GM21723 (cell line): ENCODE measurements around the gene SMG1.
"Not testable (repeated sequence)": the region's sequence is repeated elsewhere in the genome, so short reads cannot be mapped to it uniquely, and the experiment has no call there.

Experiments used
- ATAC-seq: cut with Tn5 transposase; IDR thresholded peaks from one replicate; pipeline ENCODE4 v1.9.1; 2021; ENCODE audit warnings: mild to moderate bottlenecking, moderate library complexity; ENCODE audit not compliant: unreplicated experiment

SMG1 gene

DNA sequence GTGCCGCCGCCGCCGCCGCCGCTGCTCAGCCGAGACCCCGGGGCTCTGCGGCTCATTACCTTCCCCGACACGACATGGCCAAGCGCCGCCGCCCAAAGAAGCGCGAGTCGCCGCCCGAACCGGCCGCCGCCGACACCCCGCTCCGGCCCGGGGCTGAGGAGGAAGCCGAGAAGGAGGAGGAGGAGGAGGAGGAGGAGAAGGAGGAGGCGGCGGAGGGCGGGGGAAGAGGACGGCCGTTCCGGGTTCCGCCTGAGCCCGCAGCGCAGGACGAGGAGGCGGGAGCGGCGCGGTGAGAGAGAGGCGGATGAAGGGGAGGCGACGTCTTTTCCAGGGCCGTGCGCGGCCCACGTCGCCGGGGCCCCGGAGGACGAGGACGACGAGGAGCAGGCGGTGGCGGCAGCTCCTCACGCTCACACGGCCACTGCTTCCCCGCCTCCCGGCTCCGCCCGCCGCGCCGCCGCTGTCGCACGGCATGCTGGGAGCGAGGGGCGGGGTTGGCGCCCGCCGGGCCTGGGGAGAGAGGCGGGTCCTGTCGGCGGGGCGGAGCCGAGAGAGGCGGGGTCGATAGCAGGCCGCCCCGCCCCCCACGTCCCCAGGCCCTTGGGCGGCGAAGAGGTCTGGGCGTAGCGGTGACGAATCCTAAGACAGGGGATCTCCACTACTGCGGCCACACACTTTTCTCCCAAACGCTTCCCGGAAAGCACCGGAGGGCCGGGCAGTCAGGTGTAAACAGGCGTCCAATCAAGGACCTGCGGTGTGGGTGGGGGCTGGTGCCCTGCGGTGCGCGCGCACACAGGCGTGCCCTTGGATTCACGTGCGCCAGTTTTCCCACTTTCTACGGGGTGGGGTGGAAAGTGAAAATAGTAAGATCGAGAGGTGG lies at the start of gene SMG1:
TSS of gene SMG1 (minus strand) at position 423 of the 880 bp plus-strand sequence. CDS start at position 56, 367 bp downstream.
- ATAC-seq, result peak; percentile 83

DNA sequence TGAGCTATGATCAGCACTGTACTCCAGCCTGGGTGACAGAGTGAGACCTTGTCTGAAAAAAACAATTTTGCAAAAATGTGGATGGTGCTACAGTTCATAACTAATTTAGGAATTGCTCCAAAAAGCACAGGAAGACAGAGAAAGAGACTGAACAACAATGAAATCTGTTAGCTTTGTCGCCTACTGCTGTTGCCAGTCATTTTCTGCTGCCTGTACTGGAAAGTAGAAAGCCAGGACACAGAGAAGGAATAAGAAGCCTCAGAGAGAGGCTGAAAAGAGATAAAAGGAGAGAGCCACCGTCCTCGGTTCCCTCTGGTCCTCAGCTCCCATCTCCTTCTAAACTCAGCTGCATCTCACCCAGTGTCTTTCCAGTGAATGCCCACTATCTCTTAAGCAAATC lies 48.9 kb upstream of the SMG1 start:
- ATAC-seq, result no peak

DNA sequence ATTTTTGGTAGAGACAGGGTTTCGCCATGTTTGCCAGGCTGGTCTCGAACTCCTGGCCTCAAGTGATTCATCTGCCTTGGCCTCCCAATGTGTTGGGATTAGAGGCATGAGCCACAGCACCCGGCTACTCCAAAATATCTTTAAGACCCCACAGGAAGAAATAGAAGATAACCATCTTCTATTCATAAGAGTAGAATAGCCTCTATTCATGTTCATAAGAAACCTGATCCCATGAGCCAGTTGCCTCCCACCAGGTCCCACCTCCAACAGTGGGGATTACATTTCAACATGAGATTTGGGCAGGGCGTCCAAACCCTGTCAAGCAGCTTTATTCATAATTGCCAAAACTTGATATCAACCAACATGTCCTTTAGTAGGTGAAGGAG lies 43.6 kb upstream of the SMG1 start:
- no peak for ATAC-seq

DNA sequence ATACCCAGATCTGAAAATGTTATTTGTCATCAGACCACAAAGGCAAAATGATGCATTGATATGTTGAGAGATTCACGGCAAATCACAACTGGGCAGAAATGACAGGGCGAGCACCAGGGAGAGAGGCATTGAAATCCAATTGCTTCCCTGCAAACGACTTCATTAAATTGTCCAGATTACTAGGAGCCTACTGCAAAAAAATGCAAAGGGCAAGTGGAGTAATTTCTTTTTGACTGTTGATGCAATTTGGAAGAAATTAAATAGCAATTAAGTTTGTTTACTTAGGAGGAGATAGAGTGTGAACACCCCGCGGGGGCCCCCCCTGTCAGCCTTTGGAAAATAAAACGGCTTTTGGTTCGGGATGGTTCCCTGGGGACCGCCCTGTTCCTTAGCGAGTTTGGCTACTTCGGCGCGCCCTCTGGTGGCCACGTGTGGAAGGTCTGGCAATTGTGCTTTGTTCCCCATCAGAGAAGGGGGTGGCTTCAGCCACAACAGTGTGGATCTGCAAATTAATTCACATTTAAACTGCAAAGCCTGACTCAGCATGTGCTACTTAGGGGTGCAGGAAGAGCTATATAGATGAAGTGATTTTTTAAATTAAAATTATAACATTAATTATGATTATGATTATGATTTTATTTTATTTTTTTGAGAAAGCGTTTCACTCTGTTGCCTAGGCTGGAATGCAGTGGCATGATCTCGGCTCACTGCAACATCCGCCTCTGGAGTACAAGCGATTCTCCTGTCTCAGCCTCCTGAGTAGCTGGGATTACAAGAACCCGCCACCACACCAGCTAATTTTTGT lies 43.0 kb upstream of the SMG1 start:
- no peak for ATAC-seq

DNA sequence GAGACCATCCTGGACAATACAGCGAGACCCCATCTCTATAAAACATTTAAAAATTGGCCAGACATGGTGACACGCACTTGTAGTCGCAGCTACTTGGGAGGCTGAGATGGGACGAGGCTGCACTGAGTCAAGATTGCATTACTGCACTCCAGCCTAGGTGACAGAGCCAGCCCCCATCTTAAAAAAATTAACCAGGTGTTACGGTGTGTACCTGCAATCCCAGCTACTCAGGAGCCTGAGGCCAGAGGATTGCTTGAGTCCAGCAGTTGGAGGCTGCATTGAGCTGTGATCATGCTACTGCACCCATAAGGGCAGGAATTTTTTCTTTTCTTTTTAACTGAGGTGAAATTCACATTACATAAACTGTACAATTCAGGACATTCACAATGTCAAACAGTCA lies 40.6 kb upstream of the SMG1 start:
- no peak for ATAC-seq

DNA sequence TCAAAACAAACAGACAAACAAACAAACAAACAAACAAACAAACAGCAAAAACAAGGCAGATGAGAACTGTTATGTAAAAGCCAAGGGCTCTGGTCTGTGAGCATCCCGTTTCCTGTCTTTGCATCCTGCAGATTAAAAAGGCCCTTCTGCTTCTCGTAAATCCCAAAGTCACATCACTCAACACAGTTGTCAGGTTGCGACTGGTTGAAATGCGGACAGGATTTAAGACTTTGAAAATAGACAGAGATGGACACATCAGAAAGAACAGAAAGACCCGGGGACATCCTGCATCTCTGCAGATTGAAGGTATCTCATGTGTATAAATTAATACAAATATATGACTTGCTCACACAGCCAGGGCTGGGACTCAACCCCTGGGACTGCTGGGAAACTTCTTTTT lies 39.3 kb upstream of the SMG1 start:
- no peak for ATAC-seq

DNA sequence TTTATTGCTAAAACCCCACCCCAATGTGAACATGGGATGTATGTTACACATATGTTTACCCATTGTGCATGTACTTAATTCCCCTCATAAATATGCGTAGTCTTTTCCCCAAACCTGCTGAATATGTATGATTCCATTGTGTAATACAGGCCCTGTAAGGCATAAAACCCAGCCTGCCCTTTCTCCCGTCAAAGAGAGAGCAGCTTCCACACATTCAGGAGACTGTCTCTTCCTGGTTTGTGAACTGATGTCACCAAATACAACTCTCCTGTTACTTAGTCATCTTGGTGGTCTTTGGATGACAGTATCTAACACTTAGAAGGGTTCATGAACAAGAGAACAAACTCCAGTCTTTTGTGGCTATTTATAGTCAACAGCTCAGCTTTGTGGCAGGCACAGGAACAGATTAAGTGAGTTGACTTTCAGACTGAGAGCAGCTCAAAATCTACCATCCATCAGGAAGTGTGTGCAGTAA lies 32.9 kb upstream of the SMG1 start:
- ATAC-seq, result no peak

DNA sequence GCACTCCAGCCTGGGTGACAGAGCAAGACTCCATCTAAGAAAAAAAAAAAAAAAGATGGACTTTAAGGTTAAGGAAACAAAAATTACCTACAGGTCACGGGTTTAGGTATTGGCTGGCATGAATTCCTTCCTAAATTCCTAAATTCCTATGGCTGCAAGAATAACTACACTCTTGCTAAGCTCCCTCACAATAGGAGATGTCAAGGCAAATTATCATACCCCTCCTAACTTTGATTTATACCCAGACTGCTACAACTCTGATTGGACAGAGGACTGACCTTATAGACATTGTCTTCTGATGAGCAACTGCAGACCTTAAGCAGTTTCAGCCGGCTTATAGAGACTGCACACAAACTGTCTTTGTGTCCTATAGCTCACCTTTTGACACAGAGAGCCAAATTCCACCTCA lies 32.4 kb upstream of the SMG1 start:
- ATAC-seq, result no peak

DNA sequence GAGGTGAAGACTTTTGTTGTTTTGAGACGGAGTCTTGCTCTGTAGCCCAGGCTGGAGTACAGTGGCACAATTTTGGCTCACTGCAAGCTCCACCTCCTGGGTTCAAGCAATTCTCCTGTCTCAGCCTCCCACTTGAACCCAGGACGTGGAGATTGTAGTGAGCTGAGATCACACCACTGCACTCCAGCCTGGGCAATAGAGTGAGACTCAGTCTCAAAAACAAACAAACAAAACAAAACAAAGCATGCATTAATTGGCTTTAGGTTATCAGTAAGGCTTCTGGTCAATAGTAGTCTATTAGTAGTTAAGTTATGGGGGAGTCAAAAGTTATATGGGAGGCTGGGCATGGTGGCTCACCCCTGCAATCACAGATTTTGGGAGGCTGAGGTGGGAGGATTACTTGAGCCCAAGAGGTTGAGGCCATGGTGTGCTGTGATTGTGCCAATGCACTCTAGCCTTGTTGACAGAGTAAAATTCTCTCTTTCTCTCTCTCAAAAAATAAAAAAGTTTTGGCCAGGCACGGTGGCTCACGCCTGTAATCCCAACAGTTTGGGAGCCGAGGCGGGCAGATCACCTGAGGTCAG lies 30.5 kb upstream of the SMG1 start:
- not testable (repeated sequence) for ATAC-seq

DNA sequence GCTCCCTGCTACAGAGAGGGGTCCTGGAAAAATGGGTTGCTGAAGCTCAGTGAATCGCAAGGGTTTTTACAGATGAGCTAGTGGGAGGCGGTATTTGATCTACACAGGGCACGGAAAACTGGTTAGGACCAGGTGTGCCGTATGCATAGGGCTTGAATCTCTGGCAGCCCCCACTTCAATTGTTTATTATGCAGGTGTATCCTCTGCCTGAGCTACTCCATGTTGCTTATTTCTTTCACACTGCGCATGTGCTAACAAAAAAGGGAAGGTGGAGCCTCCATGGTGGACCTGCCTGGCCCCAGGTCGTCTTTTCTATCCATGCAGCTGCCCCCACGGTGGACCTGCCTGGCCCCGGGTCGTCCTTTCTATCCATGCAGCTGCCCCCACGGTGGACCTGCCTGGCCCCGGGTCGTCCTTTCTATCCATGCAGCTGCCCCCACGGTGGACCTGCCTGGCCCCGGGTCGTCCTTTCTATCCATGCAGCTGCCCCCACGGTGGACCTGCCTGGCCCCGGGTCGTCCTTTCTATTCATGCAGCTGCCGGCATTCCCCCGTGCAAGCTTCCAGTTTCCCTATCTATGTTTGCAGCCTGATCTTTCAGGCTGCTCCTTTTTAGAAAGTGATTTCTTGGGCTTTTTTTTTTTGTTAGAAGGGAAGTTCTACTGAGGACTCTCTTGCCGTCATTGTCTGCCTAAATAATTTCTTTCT lies 29.8 kb upstream of the SMG1 start:
- ATAC-seq, result not testable (repeated sequence)

DNA sequence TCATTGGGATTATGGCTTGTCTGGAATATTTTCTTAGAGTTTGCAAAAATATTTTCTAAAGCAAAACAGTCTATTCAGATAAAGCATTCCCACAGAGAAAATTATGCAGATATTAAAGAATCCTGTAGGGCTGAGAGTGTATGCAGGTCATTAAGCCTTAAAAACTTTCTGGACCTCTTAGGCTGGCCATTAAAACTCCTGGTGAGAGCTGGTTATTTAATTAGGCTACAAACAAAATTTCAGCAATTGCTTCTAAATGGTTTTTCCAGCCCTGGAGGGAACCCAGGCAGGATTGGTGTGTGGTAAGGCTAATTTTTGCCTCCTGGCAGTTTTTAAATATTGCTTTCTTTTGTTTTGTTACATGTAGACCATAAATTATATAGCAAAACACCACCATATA lies 27.3 kb upstream of the SMG1 start:
- ATAC-seq, result no peak

DNA sequence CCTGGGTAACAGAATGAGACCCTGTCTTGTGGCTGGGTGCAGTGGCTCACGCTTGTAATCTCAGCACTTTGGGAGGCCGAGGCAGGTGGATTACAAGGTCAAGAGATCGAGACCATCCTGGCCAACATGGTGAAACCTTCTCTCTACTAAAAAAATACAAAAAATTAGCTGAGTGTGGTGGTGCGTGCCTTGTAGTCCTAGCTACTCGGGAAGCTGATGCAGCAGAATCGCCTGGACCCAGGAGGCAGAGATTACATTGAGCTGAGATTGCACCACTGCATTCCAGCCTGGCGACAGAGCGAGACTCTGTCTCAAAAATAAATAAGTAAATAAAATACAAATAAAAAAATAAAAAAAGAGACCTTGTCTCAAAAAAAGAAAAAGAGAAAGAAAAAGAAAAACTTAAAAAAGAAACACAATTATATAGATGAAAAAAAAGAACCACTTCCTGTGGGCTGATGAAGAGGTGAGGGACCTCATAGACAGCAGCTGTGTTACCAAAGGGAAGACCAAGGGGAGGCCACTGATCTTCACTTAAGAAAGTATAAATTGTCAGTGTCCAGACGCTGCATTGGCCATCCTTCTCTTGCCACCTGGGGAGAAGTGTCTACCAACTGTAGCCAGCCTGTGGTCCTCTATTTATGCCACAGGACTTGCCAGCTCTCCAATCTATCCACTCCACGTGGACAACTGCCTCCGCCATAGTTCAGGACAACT lies 24.4 kb upstream of the SMG1 start:
- ATAC-seq, result no peak

DNA sequence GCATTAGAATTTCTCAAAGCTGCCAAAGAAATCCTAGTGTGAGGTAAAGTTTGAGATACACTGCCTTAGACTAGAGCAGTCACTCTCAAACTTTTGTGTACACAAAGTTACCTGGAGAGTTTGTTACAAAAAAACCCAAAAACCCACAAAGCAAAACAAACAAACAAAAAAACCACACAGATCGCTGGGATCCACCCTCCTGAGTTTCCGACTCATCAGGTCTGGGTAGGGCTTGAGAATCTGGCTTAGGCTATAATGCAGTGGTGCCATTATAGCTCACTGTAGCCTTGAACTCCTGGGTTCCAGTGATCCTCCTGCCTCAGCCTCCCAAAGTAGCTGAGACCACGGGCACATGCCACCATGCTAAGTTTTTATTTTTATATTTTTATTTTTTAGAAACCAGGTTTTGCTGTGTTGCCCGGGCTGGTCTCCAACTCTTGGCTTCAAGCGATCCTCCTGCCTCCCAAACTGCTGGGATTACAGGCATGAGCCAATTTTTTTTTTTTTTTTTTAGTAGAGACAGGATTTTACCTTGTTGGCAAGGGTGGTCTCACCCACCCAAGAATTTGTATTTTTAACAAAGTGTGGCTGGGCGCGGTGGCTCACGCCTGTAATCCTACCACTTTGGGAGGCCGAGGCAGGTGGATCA lies 22.3 kb upstream of the SMG1 start:
- no peak for ATAC-seq

DNA sequence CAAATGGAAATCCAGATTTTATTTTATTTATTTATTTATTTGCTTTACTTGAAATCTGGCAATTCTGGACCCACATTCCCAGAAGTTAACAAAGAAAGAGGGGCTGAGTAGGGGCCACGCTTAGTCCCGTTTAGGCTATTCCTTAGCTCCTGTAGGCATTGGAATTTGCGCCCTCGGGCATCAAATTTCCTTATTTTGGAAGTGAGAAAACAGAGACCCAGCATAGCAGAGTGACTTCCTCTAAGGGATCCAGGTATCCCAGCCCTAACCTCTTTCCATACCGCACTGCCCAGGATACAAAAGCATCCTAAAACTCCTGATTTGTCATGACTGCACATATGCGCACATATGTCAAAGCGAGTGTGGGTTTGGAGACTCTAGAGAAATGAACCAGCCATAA lies 19.0 kb upstream of the SMG1 start:
- ATAC-seq, result no peak

DNA sequence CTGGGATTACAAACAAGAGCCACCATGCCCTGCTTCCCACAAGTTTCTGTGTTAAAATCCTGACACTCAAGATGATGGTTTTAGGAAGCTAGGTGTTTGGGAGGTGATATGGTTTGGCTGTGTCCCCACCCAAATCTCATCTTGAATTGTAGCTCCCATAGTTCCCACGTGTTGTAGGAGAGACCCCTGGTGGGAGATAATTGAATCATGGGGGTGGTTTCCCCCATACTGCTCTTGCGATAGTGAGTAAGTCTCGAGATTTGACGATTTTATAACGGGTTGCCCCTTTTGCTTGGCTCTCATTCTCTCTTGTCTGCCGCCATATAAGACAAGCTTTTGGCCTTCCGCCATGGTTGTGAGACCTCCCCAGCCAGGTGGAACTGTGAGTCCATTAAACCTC lies 17.2 kb upstream of the SMG1 start:
- ATAC-seq, result no peak

DNA sequence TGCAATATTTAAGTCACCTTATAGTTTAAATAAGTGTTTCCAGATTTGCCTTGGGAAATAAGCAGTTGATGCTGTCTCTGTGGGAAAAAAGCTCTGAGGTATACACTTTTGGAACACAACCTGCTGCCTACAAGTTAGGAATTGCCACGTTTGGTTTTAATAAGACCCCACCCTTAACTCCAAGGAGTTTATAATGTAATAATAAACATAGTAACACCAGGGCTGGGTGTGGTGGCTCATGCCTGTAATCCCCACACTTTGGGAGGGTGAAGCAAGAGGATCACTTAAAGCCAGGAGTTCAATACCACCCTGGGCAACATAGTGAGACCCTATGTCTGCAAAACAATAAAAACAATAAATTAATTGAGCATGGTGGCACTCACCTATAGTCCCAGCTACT lies 15.9 kb upstream of the SMG1 start:
- ATAC-seq, result no peak

DNA sequence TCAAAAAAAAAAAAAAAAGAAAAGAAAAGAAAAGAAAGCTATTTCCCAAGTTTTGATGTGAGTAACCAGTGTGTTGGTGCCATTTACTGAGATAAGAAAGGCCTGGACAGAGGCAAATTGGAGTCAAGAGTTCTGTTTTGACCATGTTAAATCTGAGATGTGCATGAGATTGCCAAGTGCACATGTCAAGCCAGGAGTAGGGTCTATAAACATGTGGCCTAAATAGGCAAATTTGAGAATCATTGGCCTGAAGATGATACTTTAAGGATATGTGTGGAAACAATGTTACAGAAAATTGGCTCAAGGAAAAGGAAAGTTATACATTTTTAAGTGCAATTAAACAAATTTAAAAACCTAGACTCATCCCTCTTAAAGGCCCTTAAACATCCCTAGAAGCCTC lies 15.3 kb upstream of the SMG1 start:
- no peak for ATAC-seq

DNA sequence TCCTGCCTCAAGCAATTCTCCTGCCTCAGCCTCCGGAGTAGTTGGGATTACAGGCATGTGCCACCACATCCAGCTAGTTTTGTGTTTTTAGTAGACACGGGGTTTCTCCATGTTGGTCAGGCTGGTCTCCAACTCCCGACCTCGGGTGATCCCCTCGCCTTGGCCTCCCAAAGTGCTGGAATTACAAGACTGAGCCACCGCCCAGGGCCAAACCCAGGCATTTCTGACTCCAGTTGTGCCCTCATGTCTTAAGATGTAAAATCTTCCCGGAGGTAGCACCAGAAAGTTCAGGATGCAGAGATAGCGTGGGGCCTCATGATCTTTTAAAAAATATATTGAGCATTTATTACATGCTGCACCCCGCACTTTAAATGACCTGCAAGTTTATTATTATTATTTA lies 12.8 kb upstream of the SMG1 start:
- no peak for ATAC-seq

DNA sequence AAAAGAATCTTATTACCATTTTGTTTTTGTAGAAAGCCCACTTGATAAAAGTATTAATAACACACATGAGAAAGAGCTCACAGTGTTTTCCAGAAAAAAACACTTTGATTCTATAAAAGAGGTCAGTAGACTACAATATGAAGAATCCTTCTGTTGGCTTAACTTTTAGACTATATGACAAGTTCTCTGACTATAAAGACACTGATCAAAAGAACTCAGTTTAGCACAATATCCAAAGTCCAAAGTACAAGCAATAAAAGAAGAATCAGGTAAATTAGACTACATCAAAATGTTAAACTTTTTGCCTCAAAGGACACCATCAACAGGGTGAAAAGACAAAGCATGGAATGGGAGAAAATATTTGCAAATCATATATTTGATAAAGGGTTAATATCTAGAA lies 11.2 kb upstream of the SMG1 start:
- no peak for ATAC-seq
